Measurements from ENCODE around the gene CD7. TPM values are rescaled to one million over a fixed set of nuclear protein-coding genes. Genes with fewer than 3 reads are reported as not detected.

Gene CD7
- total RNA-seq, 3 donors from 2014 or later: 10.0 to 12.8 (median 12.3) TPM

DNA sequence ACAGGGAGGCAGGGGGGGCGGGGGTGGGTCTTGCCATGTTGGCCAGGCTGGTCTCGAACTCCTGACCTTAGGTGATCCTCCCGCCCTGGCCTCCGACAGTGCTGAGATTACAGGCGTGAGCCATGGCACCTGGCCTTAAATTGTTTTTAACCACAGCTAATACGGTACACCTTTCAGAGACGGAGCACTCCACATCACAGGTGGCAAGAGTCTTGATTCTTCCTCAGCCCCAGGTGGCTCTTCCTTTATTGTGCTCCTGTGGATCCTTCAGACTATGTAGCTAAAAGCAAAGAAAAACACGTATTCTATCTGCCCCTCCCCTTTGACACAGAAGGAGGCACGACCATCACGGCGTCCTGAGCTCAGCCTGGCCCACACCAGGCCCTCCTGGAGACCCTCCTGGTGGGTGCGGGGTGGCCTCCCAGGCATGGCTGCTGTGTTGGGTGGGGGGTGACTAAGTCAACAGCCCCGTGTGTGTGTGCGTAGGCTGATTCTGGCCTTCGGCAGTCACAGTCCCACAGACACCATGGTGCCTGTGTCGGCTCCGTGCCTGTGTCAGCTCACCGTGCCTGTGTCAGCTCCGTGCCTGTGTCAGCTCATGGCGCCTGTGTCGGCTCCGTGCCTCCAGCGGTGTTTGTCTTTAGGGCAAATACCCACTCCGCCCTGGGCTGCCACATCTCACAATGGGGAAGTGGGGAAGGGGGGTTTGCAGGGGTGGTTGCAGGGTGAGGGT lies 26.9 kb upstream of the CD7 start:
- ATAC-seq (peak; percentile 18), DNase-seq (peak in 1 of 3 donors; percentile 50)
- Histone ChIP-seq H3K9me3 (no peaks in the 10 kb centered on the region), H3K4me3 (no peak overlapping the region), H3K4me1 (ENCODE audit: low read depth) (peaks cover 7% of the 10 kb centered on the region), H3K36me3 (ENCODE audit: low read depth) (no peaks in the 10 kb centered on the region)
- intact Hi-C loops (cut with DNase I, micrococcal nuclease): no loop called here
- TF ChIP-seq, protein P1, sequence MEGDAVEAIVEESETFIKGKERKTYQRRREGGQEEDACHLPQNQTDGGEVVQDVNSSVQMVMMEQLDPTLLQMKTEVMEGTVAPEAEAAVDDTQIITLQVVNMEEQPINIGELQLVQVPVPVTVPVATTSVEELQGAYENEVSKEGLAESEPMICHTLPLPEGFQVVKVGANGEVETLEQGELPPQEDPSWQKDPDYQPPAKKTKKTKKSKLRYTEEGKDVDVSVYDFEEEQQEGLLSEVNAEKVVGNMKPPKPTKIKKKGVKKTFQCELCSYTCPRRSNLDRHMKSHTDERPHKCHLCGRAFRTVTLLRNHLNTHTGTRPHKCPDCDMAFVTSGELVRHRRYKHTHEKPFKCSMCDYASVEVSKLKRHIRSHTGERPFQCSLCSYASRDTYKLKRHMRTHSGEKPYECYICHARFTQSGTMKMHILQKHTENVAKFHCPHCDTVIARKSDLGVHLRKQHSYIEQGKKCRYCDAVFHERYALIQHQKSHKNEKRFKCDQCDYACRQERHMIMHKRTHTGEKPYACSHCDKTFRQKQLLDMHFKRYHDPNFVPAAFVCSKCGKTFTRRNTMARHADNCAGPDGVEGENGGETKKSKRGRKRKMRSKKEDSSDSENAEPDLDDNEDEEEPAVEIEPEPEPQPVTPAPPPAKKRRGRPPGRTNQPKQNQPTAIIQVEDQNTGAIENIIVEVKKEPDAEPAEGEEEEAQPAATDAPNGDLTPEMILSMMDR (IDR thresholded peaks at IDR 0.05): no peak

DNA sequence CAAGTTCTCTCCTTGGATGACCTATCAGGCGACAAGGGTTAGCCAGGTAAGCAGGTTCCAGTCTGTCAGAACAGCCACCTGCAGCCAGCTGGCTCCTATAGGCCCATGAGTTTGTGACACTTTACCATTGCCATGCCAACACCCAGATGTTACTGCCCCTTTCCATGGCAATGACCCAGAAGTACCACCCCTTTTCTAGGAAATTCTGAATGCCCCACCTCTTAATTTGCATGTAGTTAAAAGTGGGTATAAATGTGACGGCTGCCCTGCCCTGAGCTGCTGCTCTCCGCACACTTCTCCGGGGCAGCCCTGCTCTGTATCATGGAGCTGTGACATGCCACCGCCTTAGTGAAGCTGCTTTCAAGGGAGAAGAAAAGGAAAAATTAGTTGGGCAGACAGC lies 26.2 kb upstream of the CD7 start:
- Histone ChIP-seq H3K9me3 (no peaks in the 10 kb centered on the region), H3K36me3 (ENCODE audit: low read depth) (no peaks in the 10 kb centered on the region), H3K4me1 (ENCODE audit: low read depth) (peaks cover 7% of the 10 kb centered on the region), H3K4me3 (no peak overlapping the region)
- TF ChIP-seq, protein P1 (IDR thresholded peaks at IDR 0.05): no peak
- intact Hi-C loops (cut with DNase I, micrococcal nuclease): no loop called here
- ATAC-seq (no peak), DNase-seq (no peak)

DNA sequence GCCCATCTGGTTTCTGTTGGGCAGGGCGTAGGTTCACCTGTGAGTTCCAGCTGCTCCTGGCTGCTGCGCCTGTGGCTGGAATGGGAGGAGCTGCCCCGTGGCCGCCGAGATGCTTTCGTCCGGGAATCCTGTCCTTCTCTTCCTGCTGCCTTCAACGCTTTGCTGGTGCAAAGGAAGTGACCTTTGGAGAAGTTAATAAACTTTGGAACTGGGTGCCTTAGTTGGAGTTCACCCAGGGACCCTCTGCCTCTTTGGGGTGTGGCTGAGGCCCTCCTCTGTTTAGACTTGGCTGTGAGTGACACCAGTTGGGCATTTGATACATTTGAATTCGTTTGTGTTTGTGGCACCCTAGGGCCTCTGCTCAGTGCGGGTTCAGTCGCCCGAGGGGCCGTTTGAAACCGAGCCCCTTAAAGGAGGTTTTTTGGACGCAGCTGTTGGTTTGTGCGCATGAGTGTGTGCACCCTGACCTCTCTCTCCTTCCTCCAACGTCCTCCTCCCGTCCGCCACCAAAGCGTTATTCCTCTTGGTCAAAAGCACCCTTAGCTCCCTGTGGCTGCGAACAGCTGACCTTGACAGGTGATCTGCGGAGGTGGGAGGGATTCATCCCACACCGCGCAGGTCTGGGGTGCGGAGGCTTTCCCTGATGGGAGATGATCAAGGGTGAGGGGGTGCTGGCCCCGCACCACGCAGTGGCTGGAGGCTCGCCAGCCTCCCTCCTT lies 25.1 kb upstream of the CD7 start:
- Histone ChIP-seq H3K9me3 (no peaks in the 10 kb centered on the region), H3K36me3 (ENCODE audit: low read depth) (no peaks in the 10 kb centered on the region), H3K4me3 (no peak overlapping the region), H3K4me1 (ENCODE audit: low read depth) (peaks cover 7% of the 10 kb centered on the region)
- intact Hi-C loops (cut with DNase I, micrococcal nuclease): no loop called here
- ATAC-seq: no peak
- TF ChIP-seq, protein P1 (IDR thresholded peaks at IDR 0.05): no peak
- no peak for DNase-seq

DNA sequence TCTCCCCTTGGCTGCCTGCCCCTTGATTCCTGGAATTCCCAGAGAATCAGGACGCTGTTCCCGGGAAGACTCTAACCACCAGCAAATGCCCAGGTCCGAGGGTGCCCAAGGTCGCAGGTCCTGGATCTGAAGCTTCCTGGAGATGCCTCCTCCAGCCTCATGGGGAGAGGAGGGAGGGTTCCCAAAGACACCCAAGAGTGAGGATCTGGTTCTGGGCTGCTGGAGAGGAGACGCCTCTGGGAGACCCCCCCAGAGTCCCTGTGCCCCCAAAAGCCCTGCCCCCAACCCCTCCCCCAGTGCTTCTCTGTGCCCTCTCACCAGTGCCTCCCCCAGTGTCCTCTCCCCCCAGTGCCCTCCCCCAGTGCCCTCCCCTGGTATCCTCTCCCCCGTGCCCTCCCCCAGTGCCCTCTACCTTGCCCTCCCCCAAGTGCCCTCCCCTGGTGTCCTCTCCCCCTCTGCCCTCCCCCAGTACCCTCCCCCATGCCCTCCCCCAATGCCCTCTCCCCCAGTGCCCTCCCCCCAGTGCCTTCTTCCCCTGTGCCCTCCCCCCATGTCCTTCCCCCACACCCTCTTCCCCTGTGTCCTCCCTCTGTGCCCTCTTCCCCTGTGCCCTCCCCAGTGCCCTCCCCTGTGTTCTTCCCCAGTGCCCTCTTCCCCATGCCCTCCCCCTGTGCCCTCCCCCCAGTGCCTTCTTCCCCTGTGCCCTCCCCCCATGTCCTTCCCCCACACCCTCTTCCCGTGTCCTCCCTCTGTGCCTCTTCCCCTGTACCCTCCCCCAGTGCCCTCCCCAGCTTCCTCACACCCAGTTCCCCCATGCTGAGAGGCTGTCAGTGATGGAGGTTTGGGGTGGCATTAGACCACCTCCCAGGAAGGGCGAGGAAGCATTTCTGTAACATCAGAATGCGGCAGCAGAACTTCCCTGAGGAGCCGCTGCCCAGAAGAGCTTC lies 22.5 kb upstream of the CD7 start:
- Histone ChIP-seq H3K4me1 (ENCODE audit: low read depth) (peaks cover 17% of the 10 kb centered on the region), H3K4me3 (no peak overlapping the region), H3K9me3 (no peaks in the 10 kb centered on the region), H3K36me3 (ENCODE audit: low read depth) (no peaks in the 10 kb centered on the region)
- intact Hi-C loops (cut with DNase I, micrococcal nuclease): no loop called here
- ATAC-seq: peak; percentile 20
- TF ChIP-seq, protein P1 (IDR thresholded peaks at IDR 0.05): no peak
- DNase-seq: peak in 2 of 3 donors; percentile 15 to 34

DNA sequence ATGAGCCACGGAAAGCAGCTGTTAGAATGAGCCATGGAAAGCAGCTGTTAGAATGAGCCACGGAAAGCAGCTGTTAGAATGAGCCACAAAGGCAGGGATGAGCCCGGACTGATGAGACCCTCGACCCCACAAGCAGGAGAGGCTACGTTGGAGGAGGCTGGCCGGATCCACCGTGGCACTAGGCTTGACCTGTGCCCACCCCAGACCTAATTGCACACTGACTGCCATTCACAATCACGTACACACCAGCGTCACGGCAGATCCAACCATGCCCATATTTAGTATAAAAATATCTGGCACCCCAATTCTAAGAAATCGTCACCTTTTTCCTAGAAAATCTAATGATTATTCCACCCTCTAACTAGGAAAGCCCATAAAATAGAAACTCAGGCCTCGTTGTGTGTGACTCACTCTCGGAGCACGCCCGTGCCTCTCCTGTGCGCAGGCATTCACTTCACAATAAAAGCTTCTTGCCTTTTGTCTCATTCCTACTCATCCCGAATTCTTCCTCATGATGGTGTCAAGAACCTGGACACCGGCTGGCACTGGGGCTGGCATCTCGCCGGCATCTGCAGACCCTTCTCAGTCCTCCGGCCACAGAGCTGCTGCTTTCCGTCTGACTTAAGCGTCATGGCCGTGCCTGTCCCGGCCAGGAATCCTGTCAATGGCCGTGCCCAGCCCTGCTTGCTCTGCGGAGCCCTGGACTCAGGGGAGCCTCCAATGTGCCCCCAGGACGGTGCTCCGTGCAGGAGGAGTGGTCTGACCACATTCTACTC lies 21.6 kb upstream of the CD7 start:
- no peaks in the 10 kb centered on the region for H3K9me3 ChIP-seq
- peak; percentile 90 for ATAC-seq
- peaks cover 26% of the 10 kb centered on the region for H3K4me1 ChIP-seq (ENCODE audit: low read depth)
- intact Hi-C loops (cut with DNase I, micrococcal nuclease): no loop called here
- no peaks in the 10 kb centered on the region for H3K36me3 ChIP-seq (ENCODE audit: low read depth)
- DNase-seq: peak; percentile 68 to 77 (median 70)
- TF ChIP-seq, protein P1 (IDR thresholded peaks at IDR 0.05): no peak
- H3K4me3 ChIP-seq: no peak overlapping the region

Measured in mucosa of descending colon (tissue), 3 donors.